ENCODE results near the gene RABGAP1L. TPM values are rescaled to one million over a fixed set of nuclear protein-coding genes. Genes with fewer than 3 reads are reported as not detected.
A peak's percentile ranks its signal among the peaks of the same experiment; 100 is the strongest.

Gene RABGAP1L
- total and polyA plus RNA-seq, 2 of the 4 experiments (the other 2 are of a cell fraction) = 7.9 to 26.7 TPM

DNA sequence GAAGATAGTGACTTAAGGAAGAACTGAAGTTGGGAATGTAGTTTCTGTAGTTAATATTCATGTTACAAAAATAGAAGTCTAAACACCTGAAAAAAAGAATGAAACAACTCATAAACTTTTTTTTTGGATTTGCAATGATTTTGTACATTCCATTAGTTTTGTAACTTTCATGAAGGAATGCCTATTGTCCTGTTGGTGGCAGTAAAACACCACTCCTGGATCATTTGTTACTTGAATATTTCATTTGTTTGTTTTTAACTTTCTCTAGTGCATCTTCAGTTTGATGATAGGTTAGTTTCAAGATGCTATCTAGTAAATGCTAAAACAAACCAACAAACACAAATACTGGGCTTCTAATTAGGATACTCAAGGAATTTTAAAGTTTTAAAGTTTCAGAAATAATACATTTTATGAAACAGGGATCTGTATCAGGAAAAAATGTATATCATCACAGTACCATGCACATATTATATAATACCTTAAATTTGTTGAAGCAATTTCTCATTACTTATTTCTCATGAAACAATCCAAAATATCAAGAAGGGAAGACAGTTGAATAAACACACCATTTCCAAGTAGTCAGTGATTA lies 610.7 kb downstream of the RABGAP1L start:
- no peaks in the 10 kb centered on the region for H3K36me3 ChIP-seq (ENCODE audit: control insufficient read depth, insufficient read depth, low read length)
- DNase-seq = peak; percentile 60
- ATAC-seq (ENCODE audit: low read depth) = peak; percentile 72
- intact Hi-C loops (cut with micrococcal nuclease) (loop anchor here (1.0 kb wide), 2 partner anchors 213 to 228 kb away; no protein-coding TSS in a partner anchor), dilution Hi-C loops (cut with HindIII; ENCODE audit: low sequenced_read_pairs, unreplicated experiment) (no loop called here), in situ Hi-C loops (cut with MboI; ENCODE audit: low sequenced_read_pairs) (loop anchor here (5.0 to 10.0 kb wide), 2 partner anchors 222 to 375 kb away; no protein-coding TSS in a partner anchor)
- H3K4me3 ChIP-seq (ENCODE audit: insufficient read depth, low read depth, low read length) = no peak overlapping the region
- no peak overlapping the region for H3K18ac ChIP-seq (ENCODE audit: low read depth, low read length)
- H4K8ac ChIP-seq (ENCODE audit: low read depth in 2 of 2, low read length in 2 of 2) = no peak overlapping the region
- H3K4me2 ChIP-seq (ENCODE audit: low read depth, low read length) = no peak overlapping the region
- H3K14ac ChIP-seq (replicated peaks; ENCODE audit: low read depth, low read length) = no peak overlapping the region
- no peaks in the 10 kb centered on the region for H3K79me1 ChIP-seq (ENCODE audit: low read depth in 1 of 2, low read length in 2 of 2)
- H2AK9ac ChIP-seq (replicated peaks; ENCODE audit: low read depth, low read length, poor library complexity) = no peak overlapping the region
- POLR2A ChIA-PET (ENCODE audit: unreplicated experiment) = no interaction called here
- H2BK120ac ChIP-seq (ENCODE audit: low read depth, low read length) = no peak overlapping the region
- no peak overlapping the region for H3K4ac ChIP-seq (ENCODE audit: low read depth, low read length)
- no peak for TF ChIP-seq MXI1 (IDR thresholded peaks at IDR 0.05; ENCODE audit: borderline replicate concordance, low read depth, low read length)
- peak; percentile 60 for TF ChIP-seq SMC3 (IDR thresholded peaks at IDR 0.05; ENCODE audit: low read depth, low read length)
- TF ChIP-seq, protein P1, sequence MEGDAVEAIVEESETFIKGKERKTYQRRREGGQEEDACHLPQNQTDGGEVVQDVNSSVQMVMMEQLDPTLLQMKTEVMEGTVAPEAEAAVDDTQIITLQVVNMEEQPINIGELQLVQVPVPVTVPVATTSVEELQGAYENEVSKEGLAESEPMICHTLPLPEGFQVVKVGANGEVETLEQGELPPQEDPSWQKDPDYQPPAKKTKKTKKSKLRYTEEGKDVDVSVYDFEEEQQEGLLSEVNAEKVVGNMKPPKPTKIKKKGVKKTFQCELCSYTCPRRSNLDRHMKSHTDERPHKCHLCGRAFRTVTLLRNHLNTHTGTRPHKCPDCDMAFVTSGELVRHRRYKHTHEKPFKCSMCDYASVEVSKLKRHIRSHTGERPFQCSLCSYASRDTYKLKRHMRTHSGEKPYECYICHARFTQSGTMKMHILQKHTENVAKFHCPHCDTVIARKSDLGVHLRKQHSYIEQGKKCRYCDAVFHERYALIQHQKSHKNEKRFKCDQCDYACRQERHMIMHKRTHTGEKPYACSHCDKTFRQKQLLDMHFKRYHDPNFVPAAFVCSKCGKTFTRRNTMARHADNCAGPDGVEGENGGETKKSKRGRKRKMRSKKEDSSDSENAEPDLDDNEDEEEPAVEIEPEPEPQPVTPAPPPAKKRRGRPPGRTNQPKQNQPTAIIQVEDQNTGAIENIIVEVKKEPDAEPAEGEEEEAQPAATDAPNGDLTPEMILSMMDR (conservative IDR thresholded peaks at IDR 0.05; ENCODE audit: low read depth, low read length) = peak; percentile 91
- no peak for TF ChIP-seq FOS (IDR thresholded peaks at IDR 0.05; ENCODE audit: low read depth, low read length)
- no peak for TF ChIP-seq NFE2L2 (IDR thresholded peaks at IDR 0.05; ENCODE audit: low read depth, low read length)
- TF ChIP-seq RAD21 (IDR thresholded peaks at IDR 0.05; ENCODE audit: low read length) = peak; percentile 87
- TF ChIP-seq MAZ (IDR thresholded peaks at IDR 0.05; ENCODE audit: borderline replicate concordance, low read depth, low read length) = no peak
- no peak overlapping the region for H3K23ac ChIP-seq (ENCODE audit: low read depth, low read length)
- no peak overlapping the region for H2AK5ac ChIP-seq (ENCODE audit: low read depth, low read length)
- H2BK20ac ChIP-seq (ENCODE audit: low read depth, low read length) = no peak overlapping the region
- H3K27me3 ChIP-seq (ENCODE audit: control insufficient read depth, insufficient read depth, low read length) = no peaks in the 10 kb centered on the region
- CTCF ChIA-PET = interaction anchor here (0.6 to 0.7 kb wide), 2 partner anchors 184 to 213 kb away, joined by 5 to 8 read pairs; no protein-coding TSS in a partner anchor
- no peak overlapping the region for H4K5ac ChIP-seq (ENCODE audit: low read depth, low read length)
- no peaks in the 10 kb centered on the region for H3K9me3 ChIP-seq (ENCODE audit: control insufficient read depth, insufficient read depth, low read length)
- H2BK5ac ChIP-seq (ENCODE audit: low read depth, low read length, poor library complexity, severe bottlenecking) = no peak overlapping the region
- H4K91ac ChIP-seq (ENCODE audit: insufficient read depth, low read depth, low read length) = no peak overlapping the region
- H3K9me1 ChIP-seq (ENCODE audit: insufficient read depth, low read length) = no peaks in the 10 kb centered on the region
- no peak overlapping the region for H3K9ac ChIP-seq (ENCODE audit: low read depth, low read length)
- no peaks in the 10 kb centered on the region for H3K4me1 ChIP-seq (ENCODE audit: control insufficient read depth, insufficient read depth, low read length)
- H4K20me1 ChIP-seq (ENCODE audit: insufficient read depth, low read length) = no peaks in the 10 kb centered on the region
- H2AFZ ChIP-seq (replicated peaks; ENCODE audit: low read length, poor library complexity) = no peak overlapping the region
- H2BK15ac ChIP-seq (ENCODE audit: low read depth, low read length) = no peak overlapping the region
- no peak overlapping the region for H3K27ac ChIP-seq (ENCODE audit: insufficient read depth, low read length)
- H3K56ac ChIP-seq (ENCODE audit: extremely low read depth, insufficient read depth, low read length) = no peak overlapping the region
- no TSS peak for BruUV-seq (replicated peaks)
